ENCODE data around the gene SPATS2L.

Gene SPATS2L

GRCh38 chr2:200430017-200430416 is 123.5 kb downstream of the SPATS2L start:
- H3K4me3 ChIP-seq (ENCODE audit: low read depth, low read length): no peak overlapping the region
- DNase-seq (ENCODE audit: low read depth): no peak
- TF ChIP-seq MAX (IDR thresholded peaks at IDR 0.05; ENCODE audit: low read depth, low read length) (no peak), POLR2A (IDR thresholded peaks at IDR 0.05; ENCODE audit: extremely low read depth, insufficient read length) (no peak), MYC (IDR thresholded peaks at IDR 0.05; ENCODE audit: low read depth, low read length) (no peak), CTCF (IDR thresholded peaks at IDR 0.05; ENCODE audit: low read depth, low read length) (no peak)

- no peak for DNase-seq (ENCODE audit: low read depth)
- H3K4me3 ChIP-seq (ENCODE audit: low read depth, low read length): no peak overlapping the region
- TF ChIP-seq CTCF (IDR thresholded peaks at IDR 0.05; ENCODE audit: low read depth, low read length) (no peak), MYC (IDR thresholded peaks at IDR 0.05; ENCODE audit: low read depth, low read length) (no peak), POLR2A (IDR thresholded peaks at IDR 0.05; ENCODE audit: extremely low read depth, insufficient read length) (no peak), MAX (IDR thresholded peaks at IDR 0.05; ENCODE audit: low read depth, low read length) (no peak)
Observed at GRCh38 chr2:200431996-200432705, 125.7 kb downstream of the SPATS2L start.

GRCh38 chr2:200435379-200435778 is 128.9 kb downstream of the SPATS2L start:
- H3K4me3 ChIP-seq (ENCODE audit: low read depth, low read length): no peak overlapping the region
- DNase-seq (ENCODE audit: low read depth): no peak
- no peak for TF ChIP-seq CTCF (IDR thresholded peaks at IDR 0.05; ENCODE audit: low read depth, low read length)
- TF ChIP-seq POLR2A (IDR thresholded peaks at IDR 0.05; ENCODE audit: extremely low read depth, insufficient read length): no peak
- TF ChIP-seq MAX (IDR thresholded peaks at IDR 0.05; ENCODE audit: low read depth, low read length): no peak
- TF ChIP-seq MYC (IDR thresholded peaks at IDR 0.05; ENCODE audit: low read depth, low read length): no peak

- no peak overlapping the region for H3K4me3 ChIP-seq (ENCODE audit: low read depth, low read length)
- DNase-seq (ENCODE audit: low read depth): no peak
- TF ChIP-seq CTCF (IDR thresholded peaks at IDR 0.05; ENCODE audit: low read depth, low read length) (no peak), POLR2A (IDR thresholded peaks at IDR 0.05; ENCODE audit: extremely low read depth, insufficient read length) (no peak), MAX (IDR thresholded peaks at IDR 0.05; ENCODE audit: low read depth, low read length) (no peak), MYC (IDR thresholded peaks at IDR 0.05; ENCODE audit: low read depth, low read length) (no peak)
Observed at GRCh38 chr2:200438251-200438650, 131.8 kb downstream of the SPATS2L start.

- H3K4me3 ChIP-seq (ENCODE audit: low read depth, low read length): no peak overlapping the region
- TF ChIP-seq MAX (IDR thresholded peaks at IDR 0.05; ENCODE audit: low read depth, low read length): no peak
- TF ChIP-seq CTCF (IDR thresholded peaks at IDR 0.05; ENCODE audit: low read depth, low read length): no peak
- no peak for TF ChIP-seq MYC (IDR thresholded peaks at IDR 0.05; ENCODE audit: low read depth, low read length)
- TF ChIP-seq POLR2A (IDR thresholded peaks at IDR 0.05; ENCODE audit: extremely low read depth, insufficient read length): no peak
- no peak for DNase-seq (ENCODE audit: low read depth)
Observed at GRCh38 chr2:200438846-200439245, 132.4 kb downstream of the SPATS2L start.
